Peyer's patch (tissue), 4 donors: ENCODE results near the gene FNBP1L.

Experiments used
- CTCF ChIP-seq, 6 experiments: fragments of 450-650 bp in 4 of 6; fragments of 200-600 bp in 2 of 6; sonication (generic) in 1 of 6; IDR thresholded peaks; one replicate each; pipeline ENCODE4 v1.5.1; 2017 to 2019; ENCODE audit warnings: antibody characterized with exemption in 6 of 6, mild to moderate bottlenecking in 3 of 6, moderate library complexity in 1 of 6
- POLR2A ChIP-seq, 2 donors: fragments of 450-650 bp; IDR thresholded peaks; one replicate each; pipeline ENCODE4 v1.5.1; 2017; ENCODE audit warnings: antibody characterized with exemption in 2 of 2, mild to moderate bottlenecking in 2 of 2, moderate library complexity in 2 of 2

- TF ChIP-seq CTCF (IDR thresholded peaks at IDR 0.05) (no peak), POLR2A (IDR thresholded peaks at IDR 0.05) (no peak)
Observed at GRCh38 chr1:93419344-93419743, 28.6 kb upstream of the FNBP1L start.
